Rectal smooth muscle tissue (tissue), 1 donor: ENCODE measurements around the gene INF2.

Source experiments
- H3K27ac ChIP-seq: one replicate; pipeline ENCODE4 v1.7.0; 2013; ENCODE audit warnings: low read depth, low read length, inconsistent platforms
- H3K27me3 ChIP-seq: one replicate; pipeline ENCODE4 v1.7.0; 2013; ENCODE audit warnings: low read length; ENCODE audit not compliant: control insufficient read depth, insufficient read depth
- H3K36me3 ChIP-seq: one replicate; pipeline ENCODE4 v1.7.0; 2013; ENCODE audit warnings: low read length; ENCODE audit not compliant: control insufficient read depth, insufficient read depth
- H3K4me1 ChIP-seq: one replicate; pipeline ENCODE4 v1.7.0; 2013; ENCODE audit warnings: low read length; ENCODE audit not compliant: control insufficient read depth, insufficient read depth
- H3K4me3 ChIP-seq: one replicate; pipeline ENCODE4 v1.7.0; 2013; ENCODE audit warnings: low read length
- H3K9ac ChIP-seq: one replicate; pipeline ENCODE4 v1.7.0; 2013; ENCODE audit warnings: low read length

INF2 gene

GRCh38 chr14:104689881-104690711 is 678 bp downstream of the INF2 start:
- Histone ChIP-seq H3K27me3 (no peaks in the 10 kb centered on the region), H3K4me1 (peaks cover 28% of the 10 kb centered on the region), H3K4me3 (peak overlapping the region; percentile 84), H3K27ac (peak overlapping the region; percentile 66), H3K36me3 (peaks cover 10% of the 10 kb centered on the region), H3K9ac (peak overlapping the region; percentile 71)

- Histone ChIP-seq H3K4me3 (peak overlapping the region; percentile 84), H3K27ac (no peak overlapping the region), H3K9ac (peak overlapping the region; percentile 71), H3K27me3 (no peaks in the 10 kb centered on the region), H3K36me3 (peaks cover 10% of the 10 kb centered on the region), H3K4me1 (peaks cover 28% of the 10 kb centered on the region)
Observed at GRCh38 chr14:104690861-104691455, 1.5 kb downstream of the INF2 start.

DNA sequence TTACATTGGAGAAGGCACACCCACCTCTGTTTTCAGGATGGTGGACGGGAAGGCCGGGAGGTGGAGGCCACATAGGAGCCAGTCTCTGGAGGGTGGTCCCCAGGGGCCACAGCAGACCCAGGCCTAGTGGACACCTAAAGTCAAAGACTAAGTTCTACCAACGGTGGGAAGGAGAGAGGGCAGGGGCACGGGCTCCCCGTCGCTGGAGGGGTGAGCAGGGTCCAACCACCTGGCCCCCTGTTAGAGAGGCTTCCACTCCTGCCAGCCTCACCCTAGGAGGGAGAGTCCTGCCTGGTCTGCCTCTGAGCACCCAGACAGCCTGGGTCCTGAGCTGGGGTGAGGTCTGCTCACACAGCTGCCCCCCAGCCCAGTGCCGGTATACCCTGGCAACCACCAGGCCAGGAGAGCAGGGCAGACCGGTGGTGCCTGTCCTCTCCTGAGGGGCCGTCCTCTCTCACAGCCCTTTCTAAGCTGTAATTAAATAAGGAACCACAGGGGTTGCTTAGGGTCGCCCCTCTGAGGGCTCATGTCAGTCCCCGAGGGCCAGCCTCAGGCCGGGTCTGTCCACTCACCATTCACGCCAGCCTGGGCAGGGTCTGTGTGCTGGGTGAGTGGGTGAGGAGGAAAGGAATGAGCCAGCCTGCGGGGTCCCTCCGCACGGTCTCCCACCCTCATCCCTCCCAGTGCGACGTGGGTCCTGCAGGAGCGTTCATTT is 2.3 kb downstream of the INF2 start:
- H3K27ac ChIP-seq = no peak overlapping the region
- H3K4me1 ChIP-seq = peaks cover 32% of the 10 kb centered on the region
- H3K9ac ChIP-seq = no peak overlapping the region
- H3K36me3 ChIP-seq = peaks cover 10% of the 10 kb centered on the region
- H3K4me3 ChIP-seq = peak overlapping the region; percentile 84
- H3K27me3 ChIP-seq = no peaks in the 10 kb centered on the region

GRCh38 chr14:104692261-104692938 is 3.0 kb downstream of the INF2 start:
- Histone ChIP-seq H3K9ac (no peak overlapping the region), H3K4me3 (peak overlapping the region; percentile 8), H3K4me1 (peaks cover 39% of the 10 kb centered on the region), H3K27ac (no peak overlapping the region), H3K27me3 (no peaks in the 10 kb centered on the region), H3K36me3 (peaks cover 10% of the 10 kb centered on the region)

DNA sequence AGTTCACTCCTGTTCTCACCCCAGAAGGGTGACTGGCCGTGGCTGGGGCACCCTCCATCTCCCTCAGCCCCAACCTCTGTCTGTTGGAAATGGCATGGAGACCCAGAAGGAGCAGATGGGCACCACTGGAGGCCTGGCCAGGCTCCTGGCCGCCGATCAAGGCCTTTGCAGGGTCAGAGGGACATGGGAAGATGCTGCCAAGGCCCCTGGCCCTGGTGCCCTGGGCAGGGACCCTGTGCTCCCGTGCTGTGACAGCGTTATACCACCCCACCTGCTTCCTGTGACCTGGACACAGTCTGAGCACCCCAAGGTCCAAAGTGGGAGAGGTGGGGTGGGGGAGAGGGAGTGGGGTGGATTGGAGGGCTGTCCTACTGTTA is 3.5 kb downstream of the INF2 start:
- H3K4me3 ChIP-seq = no peak overlapping the region
- H3K27ac ChIP-seq = no peak overlapping the region
- no peaks in the 10 kb centered on the region for H3K27me3 ChIP-seq
- H3K9ac ChIP-seq = no peak overlapping the region
- peaks cover 41% of the 10 kb centered on the region for H3K4me1 ChIP-seq
- peaks cover 10% of the 10 kb centered on the region for H3K36me3 ChIP-seq

- Histone ChIP-seq H3K4me3 (no peak overlapping the region), H3K27me3 (no peaks in the 10 kb centered on the region), H3K4me1 (peaks cover 42% of the 10 kb centered on the region), H3K27ac (no peak overlapping the region), H3K36me3 (peaks cover 10% of the 10 kb centered on the region), H3K9ac (no peak overlapping the region)
Observed at GRCh38 chr14:104693482-104694431, 4.3 kb downstream of the INF2 start.

- H3K27me3 ChIP-seq = no peaks in the 10 kb centered on the region
- peaks cover 43% of the 10 kb centered on the region for H3K4me1 ChIP-seq
- H3K36me3 ChIP-seq = peaks cover 10% of the 10 kb centered on the region
- H3K4me3 ChIP-seq = no peak overlapping the region
- H3K9ac ChIP-seq = no peak overlapping the region
- no peak overlapping the region for H3K27ac ChIP-seq
Observed at GRCh38 chr14:104694475-104694950, 5.1 kb downstream of the INF2 start.

- Histone ChIP-seq H3K27me3 (no peaks in the 10 kb centered on the region), H3K4me1 (peaks cover 43% of the 10 kb centered on the region), H3K4me3 (no peak overlapping the region), H3K9ac (no peak overlapping the region), H3K27ac (no peak overlapping the region), H3K36me3 (peaks cover 10% of the 10 kb centered on the region)
Observed at GRCh38 chr14:104694991-104695659, 5.7 kb downstream of the INF2 start.

GRCh38 chr14:104695660-104696000 is 6.2 kb downstream of the INF2 start:
- H3K9ac ChIP-seq = no peak overlapping the region
- no peaks in the 10 kb centered on the region for H3K27me3 ChIP-seq
- peaks cover 38% of the 10 kb centered on the region for H3K4me1 ChIP-seq
- no peak overlapping the region for H3K27ac ChIP-seq
- H3K36me3 ChIP-seq = peaks cover 10% of the 10 kb centered on the region
- H3K4me3 ChIP-seq = no peak overlapping the region

- no peak overlapping the region for H3K9ac ChIP-seq
- H3K4me3 ChIP-seq = peak overlapping the region; percentile 8
- H3K27me3 ChIP-seq = no peaks in the 10 kb centered on the region
- H3K27ac ChIP-seq = peak overlapping the region; percentile 40
- peaks cover 8% of the 10 kb centered on the region for H3K36me3 ChIP-seq
- H3K4me1 ChIP-seq = peaks cover 29% of the 10 kb centered on the region
Observed at GRCh38 chr14:104696671-104697316, 7.4 kb downstream of the INF2 start.

GRCh38 chr14:104697317-104697703 is 7.9 kb downstream of the INF2 start:
- Histone ChIP-seq H3K4me3 (peak overlapping the region; percentile 8), H3K9ac (no peak overlapping the region), H3K27ac (no peak overlapping the region), H3K4me1 (peaks cover 29% of the 10 kb centered on the region), H3K27me3 (no peaks in the 10 kb centered on the region), H3K36me3 (peaks cover 8% of the 10 kb centered on the region)
